HFF-Myc (cell line): Measurements from ENCODE around the gene CIC.
A peak's percentile ranks its signal among the peaks of the same experiment; 100 is the strongest.
"Not testable (repeated sequence)": the region's sequence is repeated elsewhere in the genome, so short reads cannot be mapped to it uniquely, and the experiment has no call there.

ENCODE experiments used
- DNase-seq: peaks from one replicate; pipeline ENCODE4 v3.0.0-alpha.2; 2011; ENCODE audit warnings: low read depth; ENCODE audit errors: extremely low read depth
- H3K4me3 ChIP-seq: replicated peaks from 2 replicates; pipeline ENCODE4 v1.5.1; 2011; ENCODE audit warnings: low read depth, mild to moderate bottlenecking, control low read depth, low read length
- CTCF ChIP-seq: IDR thresholded peaks from 2 replicates; pipeline ENCODE4 v1.5.1; 2012; ENCODE audit warnings: mild to moderate bottlenecking, low read depth, low read length, control low read depth; ENCODE audit errors: missing control alignments

CIC gene

GRCh38 chr19:42333975-42334696 lies 65.1 kb downstream of the CIC start:
- TF ChIP-seq CTCF = no peak
- DNase-seq = no peak
- no peak overlapping the region for H3K4me3 ChIP-seq

GRCh38 chr19:42334697-42335373 lies 65.8 kb downstream of the CIC start:
- no peak overlapping the region for H3K4me3 ChIP-seq
- DNase-seq = no peak
- TF ChIP-seq CTCF = no peak

GRCh38 chr19:42335374-42335936 lies 66.4 kb downstream of the CIC start:
- TF ChIP-seq CTCF = no peak
- H3K4me3 ChIP-seq = no peak overlapping the region
- DNase-seq = no peak

GRCh38 chr19:42335971-42336370 lies 66.9 kb downstream of the CIC start:
- DNase-seq = no peak
- TF ChIP-seq CTCF = no peak
- H3K4me3 ChIP-seq = no peak overlapping the region

- DNase-seq, H3K4me3 ChIP-seq: not testable (repeated sequence)
Measured at GRCh38 chr19:42339126-42339860, 70.2 kb downstream of the CIC start.

- DNase-seq, H3K4me3 ChIP-seq: not testable (repeated sequence)
Measured at GRCh38 chr19:42339922-42340321, 70.9 kb downstream of the CIC start.

GRCh38 chr19:42343344-42344110 lies 74.5 kb downstream of the CIC start:
- TF ChIP-seq CTCF = peak; percentile 30
- DNase-seq = no peak
- H3K4me3 ChIP-seq = no peak overlapping the region
